Kidney epithelial cell (primary cell): ENCODE results near the gene GPRC5D. TPM values are rescaled to one million over a fixed set of nuclear protein-coding genes. Genes with fewer than 3 reads are reported as not detected.

Experiments
- DNase-seq: peaks from one replicate; pipeline ENCODE4 v3.0.0-alpha.2; 2010; ENCODE audit warnings: low read depth
- H3K27me3 ChIP-seq: 2 replicates; pipeline ENCODE4 v1.6.0; 2011; ENCODE audit warnings: low read length; ENCODE audit not compliant: control insufficient read depth, insufficient read depth
- H3K36me3 ChIP-seq: 2 replicates; pipeline ENCODE4 v1.5.1; 2011; ENCODE audit warnings: low read length; ENCODE audit not compliant: control insufficient read depth, insufficient read depth
- H3K4me3 ChIP-seq: 2 replicates; pipeline ENCODE4 v1.5.1; 2011; ENCODE audit warnings: low read depth, mild to moderate bottlenecking, control low read depth, low read length
- CTCF ChIP-seq: IDR thresholded peaks from 2 replicates; pipeline ENCODE4 v1.5.1; 2011; ENCODE audit warnings: mild to moderate bottlenecking, moderate library complexity, low read length, control low read depth, inconsistent platforms; ENCODE audit not compliant: insufficient read depth, poor library complexity, severe bottlenecking
- total RNA-seq: library from RNA; depleted of rRNA; stranded (reverse); fragments of >200 nt; gene quantifications from 2 replicates; pipeline ENCODE4 v1.2.3, GENCODE V29; 2015

The GPRC5D gene
- total RNA-seq, 1 donor from 2014 or later: not detected

DNA sequence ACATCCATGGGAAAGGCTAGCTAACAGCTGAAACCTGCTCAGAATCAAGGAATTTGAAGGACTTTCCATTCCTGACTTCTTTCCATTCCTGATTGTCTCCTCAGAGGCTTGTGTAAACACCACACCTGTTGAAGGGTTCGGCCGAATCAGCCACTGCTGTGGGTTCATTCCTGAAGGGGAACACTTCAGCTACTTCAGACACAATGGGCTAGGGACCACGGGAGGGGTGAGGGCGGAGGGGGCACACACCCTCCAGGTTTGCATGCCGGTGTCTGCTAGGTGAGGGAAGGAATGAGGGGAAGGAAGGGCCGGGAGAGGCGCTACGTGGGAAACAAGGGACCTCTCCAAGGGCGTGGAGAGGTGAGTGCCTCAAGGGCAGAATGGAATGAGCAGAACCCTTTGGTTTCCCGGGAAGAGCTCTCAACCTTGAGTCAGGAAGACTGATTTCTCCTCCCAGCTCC, 59.3 kb downstream of the GPRC5D start:
- no peak for DNase-seq
- TF ChIP-seq CTCF: no peak

DNA sequence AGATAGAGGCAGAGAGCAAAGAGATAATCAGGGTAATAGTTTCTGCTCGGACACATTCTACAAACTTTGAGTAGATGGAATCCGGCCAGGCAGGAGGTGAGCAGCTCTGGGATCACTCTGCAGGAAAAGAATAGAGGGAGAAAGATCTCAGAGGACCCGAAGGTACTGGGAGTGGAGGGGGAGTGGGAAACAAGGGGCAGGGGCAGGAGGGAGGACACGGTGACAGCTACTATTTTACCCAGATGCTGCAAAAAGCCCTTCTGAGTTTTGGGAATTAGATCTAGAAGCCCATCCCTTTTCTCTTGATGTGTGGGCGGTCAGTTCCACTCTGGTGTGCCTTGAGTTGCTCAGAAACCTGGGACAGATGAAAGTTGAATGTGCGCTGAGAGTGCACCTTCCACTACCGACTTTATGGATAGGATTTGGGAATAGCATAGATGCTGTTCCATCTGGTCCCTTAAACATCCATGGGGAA, 60.1 kb downstream of the GPRC5D start:
- no peak for TF ChIP-seq CTCF
- no peak for DNase-seq
- peak overlapping the region; percentile 42 for H3K4me3 ChIP-seq
- no peaks in the 10 kb centered on the region for H3K36me3 ChIP-seq
- H3K27me3 ChIP-seq: no peaks in the 10 kb centered on the region

More for the DNA sequence above, 59.3 kb downstream of the GPRC5D start:
- Histone ChIP-seq H3K4me3 (peak overlapping the region; percentile 42), H3K27me3 (no peaks in the 10 kb centered on the region), H3K36me3 (no peaks in the 10 kb centered on the region)

DNA sequence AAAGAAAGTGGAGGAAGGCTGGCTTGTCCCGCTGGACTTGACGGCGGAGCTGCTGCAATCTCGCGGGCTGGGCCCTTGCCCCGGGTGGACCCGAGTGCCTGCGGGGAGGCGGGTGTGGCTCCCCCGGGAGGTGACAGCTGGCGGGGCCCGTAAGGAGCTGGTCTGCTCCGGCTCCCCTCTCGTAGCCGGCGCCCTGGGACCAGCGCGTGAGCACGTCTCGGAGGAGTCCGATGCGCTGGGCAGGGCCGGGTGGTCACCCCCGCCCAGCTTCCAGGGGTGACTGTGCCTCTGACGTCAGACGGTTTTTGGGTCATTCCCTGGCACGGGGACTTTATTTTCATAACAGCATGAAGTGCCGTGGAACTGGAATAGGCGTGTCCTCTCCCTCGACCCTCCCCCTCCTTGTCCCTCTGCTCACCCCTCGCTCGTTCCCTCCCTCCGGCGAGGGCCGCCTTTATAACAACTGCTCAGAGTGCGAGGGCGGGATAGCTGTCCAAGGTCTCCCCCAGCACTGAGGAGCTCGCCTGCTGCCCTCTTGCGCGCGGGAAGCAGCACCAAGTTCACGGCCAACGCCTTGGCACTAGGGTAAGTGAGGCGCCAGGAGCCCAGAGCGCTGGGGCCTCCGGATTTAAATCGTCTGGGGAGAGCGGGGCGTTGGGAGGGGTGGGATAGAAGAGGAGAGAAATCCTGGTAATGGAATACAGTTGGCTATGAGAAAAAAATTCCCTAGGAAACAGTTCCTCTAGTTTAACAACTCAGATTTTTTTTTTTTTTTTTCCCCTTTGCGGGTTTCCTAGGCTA, 60.7 kb downstream of the GPRC5D start, which contains the start of gene GPRC5A:
TSS of gene GPRC5A (plus strand) at position 483 of the 801 bp plus-strand sequence. CDS start 16,688 bp downstream, outside the sequence.
- no peaks in the 10 kb centered on the region for H3K27me3 ChIP-seq
- peak within 1 kb of the TSS; percentile 42 for H3K4me3 ChIP-seq
- TF ChIP-seq CTCF: peak; percentile 53
- peak; percentile 73 for DNase-seq
- H3K36me3 ChIP-seq: no peaks in the 10 kb centered on the region

Other genes with a start within 250 kb of the GPRC5D start
- 25.5 and 26.5 TPM in 2 replicates for gene CDKN1B, start 234.8 kb downstream of the GPRC5D start, total RNA-seq
- 1.4 and 2.0 TPM in 2 replicates for gene APOLD1, start 166.5 kb downstream of the GPRC5D start, total RNA-seq
- gene DDX47, start 138.8 kb downstream of the GPRC5D start, total RNA-seq: 59.0 and 63.7 TPM in 2 replicates
- gene GPRC5A, start 60.6 kb downstream of the GPRC5D start, total RNA-seq: 28.7 and 48.1 TPM in 2 replicates
- gene HEBP1, start 48.1 kb upstream of the GPRC5D start, total RNA-seq: 14.7 and 19.4 TPM in 2 replicates
- 4.8 and 5.0 TPM in 2 replicates for gene FAM234B, start 92.2 kb upstream of the GPRC5D start, total RNA-seq
- gene GSG1, start 151.5 kb upstream of the GPRC5D start, total RNA-seq: not detected in 2 replicates
- gene EMP1, start 244.6 kb upstream of the GPRC5D start, total RNA-seq: 174 and 241 TPM in 2 replicates